Stomach (tissue), 4 donors: ENCODE results near the gene LRRC27.

Source experiments
- POLR2A ChIP-seq, 4 donors: fragments of 450-650 bp; IDR thresholded peaks; one replicate each; pipeline ENCODE4 v1.6.1; 2016; ENCODE audit warnings: antibody characterized with exemption in 4 of 4, control low read depth in 2 of 4, mild to moderate bottlenecking in 1 of 4, moderate library complexity in 1 of 4
- TF ChIP-seq, protein P1 (sequence below), 7 experiments: fragments of 450-650 bp in 4 of 7; fragments of 200-600 bp in 3 of 7; sonication (generic) in 3 of 7; IDR thresholded peaks; one replicate each; pipeline ENCODE4 v1.5.1; 2016 to 2019; ENCODE audit warnings: antibody characterized with exemption in 7 of 7, control low read depth in 2 of 7, mild to moderate bottlenecking in 1 of 7

DNA sequence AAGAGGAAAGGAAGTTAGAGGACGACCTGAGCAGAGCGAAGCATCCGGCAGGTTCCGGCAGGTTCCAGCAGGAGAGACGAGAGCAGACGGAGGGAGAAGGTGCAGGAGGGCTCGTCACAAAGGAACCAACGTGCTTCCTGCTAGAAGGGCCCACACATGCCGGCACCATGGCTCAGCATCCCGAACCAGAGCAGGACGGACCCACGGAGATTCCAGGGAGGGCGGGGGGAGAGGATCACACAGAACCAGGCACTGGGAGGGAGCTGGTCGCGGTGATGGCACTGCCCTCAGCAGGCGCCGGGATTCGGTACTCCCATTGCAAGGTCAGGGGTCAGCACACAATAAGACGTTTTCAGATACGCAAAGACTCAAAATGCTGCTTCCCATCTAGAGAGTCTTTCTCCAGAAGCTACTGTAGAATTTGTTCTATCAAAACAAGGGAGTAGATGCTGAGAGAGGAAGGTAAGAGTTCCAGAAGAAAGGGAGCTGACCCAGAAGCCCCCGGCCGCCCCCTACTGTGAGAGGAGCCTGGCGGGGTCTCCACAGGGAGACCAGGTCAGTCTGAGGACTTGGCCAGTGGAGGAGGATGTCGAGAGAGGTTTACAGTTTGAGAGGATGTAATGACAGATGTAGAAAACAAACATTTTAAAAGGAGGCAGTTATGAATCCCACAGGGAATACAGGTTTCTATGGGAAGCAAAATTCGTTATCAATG, 41.4 kb downstream of the LRRC27 start:
- TF ChIP-seq, protein P1, sequence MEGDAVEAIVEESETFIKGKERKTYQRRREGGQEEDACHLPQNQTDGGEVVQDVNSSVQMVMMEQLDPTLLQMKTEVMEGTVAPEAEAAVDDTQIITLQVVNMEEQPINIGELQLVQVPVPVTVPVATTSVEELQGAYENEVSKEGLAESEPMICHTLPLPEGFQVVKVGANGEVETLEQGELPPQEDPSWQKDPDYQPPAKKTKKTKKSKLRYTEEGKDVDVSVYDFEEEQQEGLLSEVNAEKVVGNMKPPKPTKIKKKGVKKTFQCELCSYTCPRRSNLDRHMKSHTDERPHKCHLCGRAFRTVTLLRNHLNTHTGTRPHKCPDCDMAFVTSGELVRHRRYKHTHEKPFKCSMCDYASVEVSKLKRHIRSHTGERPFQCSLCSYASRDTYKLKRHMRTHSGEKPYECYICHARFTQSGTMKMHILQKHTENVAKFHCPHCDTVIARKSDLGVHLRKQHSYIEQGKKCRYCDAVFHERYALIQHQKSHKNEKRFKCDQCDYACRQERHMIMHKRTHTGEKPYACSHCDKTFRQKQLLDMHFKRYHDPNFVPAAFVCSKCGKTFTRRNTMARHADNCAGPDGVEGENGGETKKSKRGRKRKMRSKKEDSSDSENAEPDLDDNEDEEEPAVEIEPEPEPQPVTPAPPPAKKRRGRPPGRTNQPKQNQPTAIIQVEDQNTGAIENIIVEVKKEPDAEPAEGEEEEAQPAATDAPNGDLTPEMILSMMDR (IDR thresholded peaks at IDR 0.05): no peak
- TF ChIP-seq POLR2A (IDR thresholded peaks at IDR 0.05): no peak
